ENCODE data around the gene PGS1.

DNA sequence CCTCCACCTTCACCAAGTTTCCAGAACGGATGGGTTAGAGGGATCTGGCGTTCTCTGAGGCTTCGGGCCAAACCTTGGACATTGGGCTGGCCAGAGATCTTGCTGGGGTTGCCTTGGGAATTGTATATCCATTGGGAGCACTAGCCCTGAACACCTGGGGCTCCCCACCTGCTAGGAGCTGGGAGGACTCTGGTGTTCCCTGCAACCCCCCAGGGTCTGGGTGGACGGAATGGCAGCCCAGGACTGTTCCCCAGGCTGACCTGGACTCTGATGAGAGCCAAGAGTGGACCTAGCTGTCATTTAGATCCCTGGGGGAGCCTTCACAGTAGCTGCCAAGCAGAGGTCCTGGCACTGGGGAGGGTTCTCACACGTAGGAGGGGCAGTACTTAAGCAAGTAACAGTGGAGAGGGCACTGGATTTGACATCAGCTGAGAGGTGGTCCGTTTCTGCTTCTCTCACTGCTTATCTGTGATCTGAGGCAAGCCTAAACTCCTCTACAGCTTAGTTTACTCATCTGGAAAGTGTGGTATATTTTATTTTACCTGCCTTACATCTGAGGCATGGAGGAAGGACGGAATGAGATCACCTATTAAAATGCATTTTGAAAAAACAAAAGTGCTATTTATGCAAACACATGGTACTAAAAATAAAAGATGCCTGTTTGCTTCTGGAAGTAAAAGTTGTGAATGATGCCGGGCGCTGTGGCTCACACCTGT, 30.2 kb upstream of the PGS1 start:
- TF ChIP-seq, protein P1, sequence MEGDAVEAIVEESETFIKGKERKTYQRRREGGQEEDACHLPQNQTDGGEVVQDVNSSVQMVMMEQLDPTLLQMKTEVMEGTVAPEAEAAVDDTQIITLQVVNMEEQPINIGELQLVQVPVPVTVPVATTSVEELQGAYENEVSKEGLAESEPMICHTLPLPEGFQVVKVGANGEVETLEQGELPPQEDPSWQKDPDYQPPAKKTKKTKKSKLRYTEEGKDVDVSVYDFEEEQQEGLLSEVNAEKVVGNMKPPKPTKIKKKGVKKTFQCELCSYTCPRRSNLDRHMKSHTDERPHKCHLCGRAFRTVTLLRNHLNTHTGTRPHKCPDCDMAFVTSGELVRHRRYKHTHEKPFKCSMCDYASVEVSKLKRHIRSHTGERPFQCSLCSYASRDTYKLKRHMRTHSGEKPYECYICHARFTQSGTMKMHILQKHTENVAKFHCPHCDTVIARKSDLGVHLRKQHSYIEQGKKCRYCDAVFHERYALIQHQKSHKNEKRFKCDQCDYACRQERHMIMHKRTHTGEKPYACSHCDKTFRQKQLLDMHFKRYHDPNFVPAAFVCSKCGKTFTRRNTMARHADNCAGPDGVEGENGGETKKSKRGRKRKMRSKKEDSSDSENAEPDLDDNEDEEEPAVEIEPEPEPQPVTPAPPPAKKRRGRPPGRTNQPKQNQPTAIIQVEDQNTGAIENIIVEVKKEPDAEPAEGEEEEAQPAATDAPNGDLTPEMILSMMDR (IDR thresholded peaks at IDR 0.05; ENCODE audit: insufficient read depth, low read length, poor library complexity, severe bottlenecking): no peak
- no peak for TF ChIP-seq EZH2phosphoT487 (conservative IDR thresholded peaks at IDR 0.05; ENCODE audit: low read length)
